Urothelium cell line (cell line): ENCODE results near the gene CYTH2.

Source experiments
- DNase-seq: peaks from one replicate; pipeline ENCODE4 v3.0.0; 2011; ENCODE audit warnings: low spot score, mixed read lengths
- FAIRE-seq: peaks from 2 replicates; lab custom pipeline; 2011; peaks lifted over from hg19 to GRCh38; lab: Jason Lieb, UNC

CYTH2 gene

GRCh38 chr19:48469289-48469881 is at the start of gene CYTH2:
CYTH2 (plus strand) TSS chr19:48469369; CDS start chr19:48469508, 139 bp downstream.
- DNase-seq (peak; percentile 86), FAIRE-seq (no peak)

GRCh38 chr19:48421548-48421947 is 47.6 kb upstream of the CYTH2 start:
- FAIRE-seq: no peak
- DNase-seq: no peak

DNA sequence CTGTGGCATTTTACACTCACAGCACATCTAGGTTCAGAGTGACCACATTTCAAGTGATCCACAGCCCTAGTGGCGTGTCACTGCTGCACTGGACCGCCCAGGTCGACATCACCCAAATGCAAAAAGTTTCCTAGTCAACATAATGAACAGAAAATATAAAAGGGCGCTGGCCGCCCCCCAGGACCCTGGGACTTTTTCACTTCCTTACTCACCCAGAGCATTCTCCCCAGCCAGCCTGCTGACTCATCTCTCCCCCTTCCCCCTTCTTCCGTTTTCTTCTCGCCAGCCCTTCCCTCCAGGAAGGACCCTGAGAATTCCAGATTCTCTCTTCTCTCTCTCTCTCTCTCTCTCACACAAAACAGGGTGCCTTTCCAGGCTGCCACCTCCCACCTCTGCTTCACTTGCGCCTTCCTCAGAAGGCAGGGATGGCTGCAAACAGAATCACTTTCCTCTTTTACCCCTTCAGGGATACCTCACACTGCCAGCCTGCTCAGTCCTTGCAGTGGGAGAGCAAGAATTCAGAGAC is 44.4 kb upstream of the CYTH2 start:
- peak; percentile 84 for DNase-seq
- no peak for FAIRE-seq

DNA sequence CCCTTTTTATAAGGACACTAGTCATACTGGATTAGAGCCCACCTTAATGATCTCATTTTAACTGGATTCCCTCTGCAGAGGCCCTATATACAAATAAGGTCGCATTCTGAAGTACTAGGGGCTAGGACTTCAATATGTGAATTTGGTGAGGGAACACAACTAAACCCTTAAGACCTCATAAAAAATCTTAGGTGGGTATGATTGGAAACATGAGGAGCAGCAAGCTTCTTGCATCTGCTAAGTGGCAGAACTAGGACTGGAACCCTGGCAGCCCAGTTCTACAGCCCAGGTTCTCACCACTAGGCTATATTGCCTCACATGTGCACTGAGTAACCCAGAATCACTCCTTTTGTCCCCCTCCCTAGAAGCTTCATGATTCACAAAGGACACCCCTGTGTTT is 40.5 kb upstream of the CYTH2 start:
- DNase-seq (no peak), FAIRE-seq (no peak)

GRCh38 chr19:48433337-48433736 is 35.8 kb upstream of the CYTH2 start:
- DNase-seq (no peak), FAIRE-seq (no peak)

DNA sequence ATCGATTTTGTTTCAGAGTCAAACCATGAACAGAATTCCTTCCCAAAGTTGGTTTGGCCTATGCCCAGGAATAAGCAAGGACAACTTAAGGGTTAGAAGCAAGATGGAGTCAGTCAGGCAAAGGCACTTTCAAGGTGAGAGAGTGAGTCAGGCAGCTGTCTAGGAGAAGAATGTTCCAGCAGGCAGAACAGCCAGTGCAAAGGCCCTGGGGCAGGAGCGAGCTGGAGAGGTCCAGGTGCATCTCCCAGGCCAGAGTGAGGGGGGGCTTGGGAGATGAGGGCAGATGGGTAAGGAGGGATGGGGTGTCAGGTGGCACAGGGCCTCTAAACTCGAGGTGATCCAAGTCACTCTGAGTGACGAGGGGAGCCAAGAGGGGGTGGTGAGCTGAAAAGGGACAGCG is 32.6 kb upstream of the CYTH2 start:
- no peak for DNase-seq

DNA sequence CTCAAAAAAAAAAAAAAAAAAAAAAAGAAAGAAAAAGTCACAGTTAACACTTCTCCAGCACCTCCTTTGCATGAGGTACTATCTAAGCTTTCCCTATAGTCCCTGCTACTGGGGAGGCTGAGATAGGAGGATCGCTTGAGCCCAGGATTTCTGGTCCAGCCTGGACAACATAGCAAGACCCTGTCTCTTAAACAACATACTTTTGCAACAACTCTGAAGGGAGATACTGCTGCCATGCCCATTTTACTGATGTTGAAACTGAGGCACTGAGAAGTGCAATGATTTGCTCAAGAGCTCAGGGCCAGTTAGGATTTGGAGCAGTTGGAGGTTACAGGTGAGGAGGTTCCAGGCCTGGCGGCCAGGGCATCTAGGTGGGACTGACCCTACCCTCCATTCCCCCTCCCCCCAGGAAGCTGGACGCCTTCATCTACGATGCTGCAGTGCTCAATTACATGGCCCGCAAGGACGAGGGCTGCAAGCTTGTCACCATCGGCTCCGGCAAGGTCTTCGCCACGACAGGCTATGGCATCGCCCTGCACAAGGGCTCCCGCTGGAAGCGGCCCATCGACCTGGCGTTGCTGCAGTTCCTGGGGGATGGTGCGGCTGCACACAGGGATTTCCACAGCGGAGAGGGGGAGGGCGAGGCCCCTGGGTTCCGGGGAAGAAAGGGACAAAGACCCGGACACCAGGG is 27.7 kb upstream of the CYTH2 start:
- no peak for DNase-seq
- no peak for FAIRE-seq

More for the DNA sequence above, 32.6 kb upstream of the CYTH2 start:
- FAIRE-seq: no peak

DNA sequence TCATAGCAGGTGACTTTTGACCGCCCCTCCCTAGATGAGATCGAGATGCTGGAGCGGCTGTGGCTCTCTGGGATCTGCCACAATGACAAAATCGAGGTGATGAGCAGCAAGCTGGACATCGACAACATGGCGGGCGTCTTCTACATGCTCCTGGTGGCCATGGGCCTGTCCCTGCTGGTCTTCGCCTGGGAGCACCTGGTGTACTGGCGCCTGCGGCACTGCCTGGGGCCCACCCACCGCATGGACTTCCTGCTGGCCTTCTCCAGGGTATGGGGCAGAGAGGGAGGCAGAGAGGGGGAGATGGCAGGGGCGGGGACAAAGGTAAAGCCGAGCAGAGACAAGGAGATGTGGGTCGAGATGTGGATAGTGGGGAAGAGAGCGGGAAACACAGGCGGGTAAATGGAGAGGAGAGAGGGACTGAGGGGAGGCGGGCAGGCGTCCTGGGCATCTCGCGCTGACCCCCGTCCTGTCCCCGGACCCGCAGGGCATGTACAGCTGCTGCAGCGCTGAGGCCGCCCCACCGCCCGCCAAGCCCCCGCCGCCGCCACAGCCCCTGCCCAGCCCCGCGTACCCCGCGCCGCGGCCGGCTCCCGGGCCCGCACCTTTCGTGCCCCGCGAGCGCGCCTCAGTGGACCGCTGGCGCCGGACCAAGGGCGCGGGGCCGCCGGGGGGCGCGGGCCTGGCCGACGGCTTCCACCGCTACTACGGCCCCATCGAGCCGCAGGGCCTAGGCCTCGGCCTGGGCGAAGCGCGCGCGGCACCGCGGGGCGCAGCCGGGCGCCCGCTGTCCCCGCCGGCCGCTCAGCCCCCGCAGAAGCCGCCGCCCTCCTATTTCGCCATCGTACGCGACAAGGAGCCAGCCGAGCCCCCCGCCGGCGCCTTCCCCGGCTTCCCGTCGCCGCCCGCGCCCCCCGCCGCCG is 26.8 kb upstream of the CYTH2 start:
- no peak for FAIRE-seq
- no peak for DNase-seq

DNA sequence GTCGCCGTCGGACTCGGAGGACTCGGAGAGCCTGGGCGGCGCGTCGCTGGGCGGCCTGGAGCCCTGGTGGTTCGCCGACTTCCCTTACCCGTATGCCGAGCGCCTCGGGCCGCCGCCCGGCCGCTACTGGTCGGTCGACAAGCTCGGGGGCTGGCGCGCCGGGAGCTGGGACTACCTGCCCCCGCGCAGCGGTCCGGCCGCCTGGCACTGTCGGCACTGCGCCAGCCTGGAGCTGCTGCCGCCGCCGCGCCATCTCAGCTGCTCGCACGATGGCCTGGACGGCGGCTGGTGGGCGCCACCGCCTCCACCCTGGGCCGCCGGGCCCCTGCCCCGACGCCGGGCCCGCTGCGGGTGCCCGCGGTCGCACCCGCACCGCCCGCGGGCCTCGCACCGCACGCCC is 25.9 kb upstream of the CYTH2 start:
- no peak for DNase-seq
- FAIRE-seq: no peak

- no peak for DNase-seq
- FAIRE-seq: no peak
Observed at GRCh38 chr19:48443731-48444128, 25.4 kb upstream of the CYTH2 start.

DNA sequence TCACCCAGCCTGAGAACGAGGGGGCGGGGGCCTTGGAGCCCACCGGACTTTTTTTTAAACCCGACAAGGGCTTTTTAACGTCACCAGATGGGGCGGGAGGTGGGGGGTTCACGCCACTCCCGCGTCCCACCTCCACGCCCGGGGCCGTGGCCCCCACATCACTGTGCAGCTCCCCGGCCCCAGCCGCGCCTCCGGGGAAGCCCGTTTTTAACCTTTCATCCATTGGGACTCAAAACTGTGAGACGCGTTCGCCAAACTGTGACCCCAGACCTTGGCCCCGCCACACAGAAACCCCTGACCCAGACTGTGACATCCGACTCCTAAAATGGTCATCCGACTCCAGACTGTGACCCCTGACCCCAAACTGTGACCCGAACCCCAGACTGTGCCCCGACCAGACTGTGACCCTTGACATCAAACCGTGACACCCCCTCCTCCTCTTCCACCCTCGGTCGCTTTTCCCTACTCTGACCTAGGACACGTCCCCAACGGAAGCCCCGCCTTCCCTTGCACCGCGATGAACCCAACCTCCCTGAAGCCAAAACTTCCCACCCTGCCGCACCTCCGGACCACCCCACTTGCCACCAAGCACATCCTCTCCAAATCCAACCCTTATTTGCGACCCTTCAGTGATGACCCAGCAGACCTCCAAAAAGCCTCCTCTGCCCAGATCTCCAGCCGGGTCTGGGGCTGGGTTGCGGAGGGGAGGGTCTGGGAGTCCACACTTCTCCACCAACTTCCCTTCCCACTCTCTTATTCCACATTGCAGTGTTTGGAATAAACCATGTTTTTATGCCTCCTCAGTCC is 24.8 kb upstream of the CYTH2 start:
- no peak for DNase-seq
- FAIRE-seq: no peak

GRCh38 chr19:48444936-48445200 is 24.3 kb upstream of the CYTH2 start:
- DNase-seq (no peak), FAIRE-seq (no peak)

- peak; percentile 85 for DNase-seq
- FAIRE-seq: peak; percentile 65
Observed at GRCh38 chr19:48445256-48445605, 23.9 kb upstream of the CYTH2 start.

- DNase-seq (peak; percentile 93), FAIRE-seq (peak; percentile 30)
Observed at GRCh38 chr19:48445606-48446481, 23.3 kb upstream of the CYTH2 start, which contains the start of gene GRWD1. GRWD1 (plus strand) TSS chr19:48445983; CDS start chr19:48446006, 23 bp downstream.

GRCh38 chr19:48446579-48446978 is 22.6 kb upstream of the CYTH2 start:
- FAIRE-seq (no peak), DNase-seq (no peak)

- FAIRE-seq (no peak), DNase-seq (no peak)
Observed at GRCh38 chr19:48448563-48448962, 20.6 kb upstream of the CYTH2 start.

GRCh38 chr19:48450441-48450840 is 18.7 kb upstream of the CYTH2 start:
- DNase-seq: no peak

DNA sequence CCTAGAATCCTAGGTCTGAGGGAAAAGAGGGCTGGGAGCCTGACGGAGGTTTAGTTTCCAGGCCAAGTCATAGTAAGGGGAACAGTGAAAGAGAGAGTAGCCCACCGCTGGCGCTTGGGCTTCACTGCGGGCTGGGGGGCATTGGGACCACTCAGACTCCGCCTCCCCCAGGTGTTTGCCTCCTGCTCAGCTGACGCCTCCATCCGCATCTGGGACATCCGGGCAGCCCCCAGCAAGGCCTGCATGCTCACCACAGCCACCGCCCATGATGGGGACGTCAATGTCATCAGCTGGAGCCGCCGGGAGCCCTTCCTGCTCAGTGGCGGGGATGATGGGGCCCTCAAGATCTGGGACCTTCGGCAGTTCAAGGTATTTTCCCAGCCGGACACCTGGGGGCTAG is 18.3 kb upstream of the CYTH2 start:
- FAIRE-seq (no peak), DNase-seq (no peak)

More at GRCh38 chr19:48450441-48450840, 18.7 kb upstream of the CYTH2 start:
- no peak for FAIRE-seq

DNA sequence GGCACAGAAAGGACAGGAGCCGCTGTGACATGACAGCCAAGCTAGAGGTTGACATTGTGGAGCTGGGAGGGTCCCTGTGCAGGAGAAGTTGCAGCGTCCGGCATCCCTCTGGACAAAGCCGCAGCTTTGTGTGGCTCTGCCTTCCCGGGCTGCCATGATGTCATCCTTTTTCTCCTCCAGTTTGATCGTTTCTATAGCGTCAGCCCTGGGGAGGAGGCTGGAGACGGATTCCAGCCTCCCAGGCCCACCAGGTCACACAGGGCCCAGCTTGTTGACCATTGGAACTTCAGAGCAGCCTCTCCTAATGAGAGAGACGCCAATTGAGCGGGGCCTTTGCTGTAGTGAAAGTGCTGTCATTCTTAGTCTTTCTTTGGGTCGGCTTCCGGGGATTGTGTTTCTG is 17.5 kb upstream of the CYTH2 start:
- FAIRE-seq (no peak), DNase-seq (no peak)
